Stomach (tissue), 9 donors: ENCODE measurements around the gene SLC31A1. TPM values are rescaled to one million over a fixed set of nuclear protein-coding genes. Genes with fewer than 3 reads are reported as not detected.
A peak's percentile ranks its signal among the peaks of the same experiment; 100 is the strongest.

Source experiments
- DNase-seq, 2 donors: peaks; one replicate each; pipeline versions ENCODE4 v3.0.0 to v3.0.0-alpha.2; 2013 to 2019
- H3K27ac ChIP-seq, 5 donors: fragments of 200-600 bp in 4 of 5; sonication (generic) in 4 of 5; one replicate each; pipeline ENCODE4 v1.5.1; 2013 to 2019; ENCODE audit warnings: mild to moderate bottlenecking in 1 of 5, moderate library complexity in 1 of 5
- H3K27me3 ChIP-seq, 3 donors: fragments of 200-600 bp; sonication (generic); one replicate each; pipeline ENCODE4 v1.5.1; 2017 to 2019; ENCODE audit warnings: mixed run types in 1 of 3
- H3K36me3 ChIP-seq, 4 donors: fragments of 200-600 bp; sonication (generic); 1 replicate in 3 of 4; 2 replicates in 1 of 4; pipeline ENCODE4 v1.5.1; 2016 to 2019
- H3K4me1 ChIP-seq, 4 donors: fragments of 200-600 bp; sonication (generic); one replicate each; pipeline ENCODE4 v1.5.1; 2016 to 2019
- H3K4me3 ChIP-seq, 4 donors: fragments of 200-600 bp; sonication (generic) in 3 of 4; one replicate each; pipeline ENCODE4 v1.5.1; 2016 to 2019; ENCODE audit warnings: mild to moderate bottlenecking in 1 of 4
- H3K9me3 ChIP-seq, 4 donors: fragments of 200-600 bp; sonication (generic); one replicate each; pipeline ENCODE4 v1.5.1; 2016 to 2019
- CTCF ChIP-seq, 7 experiments: fragments of 450-650 bp in 4 of 7; fragments of 200-600 bp in 3 of 7; sonication (generic) in 3 of 7; IDR thresholded peaks; one replicate each; pipeline ENCODE4 v1.5.1; 2016 to 2019; ENCODE audit warnings: antibody characterized with exemption in 7 of 7, control low read depth in 2 of 7, mild to moderate bottlenecking in 1 of 7
- EP300 ChIP-seq: sonication (generic); formaldehyde crosslinking; IDR thresholded peaks from one replicate; pipeline ENCODE4 v1.6.1; 2017; ENCODE audit warnings: antibody characterized with exemption
- POLR2A ChIP-seq, 4 donors: fragments of 450-650 bp; IDR thresholded peaks; one replicate each; pipeline ENCODE4 v1.6.1; 2016; ENCODE audit warnings: antibody characterized with exemption in 4 of 4, control low read depth in 2 of 4, mild to moderate bottlenecking in 1 of 4, moderate library complexity in 1 of 4
- POLR2AphosphoS5 ChIP-seq, 3 donors: sonication (generic); formaldehyde crosslinking; IDR thresholded peaks; one replicate each; pipeline ENCODE4 v1.6.1; 2016; ENCODE audit warnings: antibody characterized with exemption in 3 of 3
- WGBS, 5 donors: extraction: QIAGEN DNeasy Blood & Tissue Kit in 3 of 5; methylation state at CpG; one replicate each; pipeline versions ENCODE4 v1.1.5 to v1.1.7; 2013 to 2018; 5-methylcytosine and 5-hydroxymethylcytosine counted together
- intact Hi-C: fragments of 100-400 bp; cut with DNase I; formaldehyde crosslinking; loops from one replicate; pipeline ENCODE4 v1.15.1; 2023; ENCODE audit warnings: low total_unique reads
- polyA plus RNA-seq, 3 donors: library from polyadenylated mRNA; stranded (reverse); fragments of 200-250 nt; gene quantifications; one replicate each; pipeline ENCODE4 v1.2.3, GENCODE V29; 2013
- total RNA-seq, 5 donors: library from RNA; depleted of rRNA; stranded (reverse); fragments of >200 nt; gene quantifications; one replicate each; pipeline versions ENCODE4 v1.1.0 to v1.2.3, GENCODE V29; 2014 to 2016
- donor health status: healthy with polysubstance abuse.
- donor health status: Bipolar disorder and iron deficiency.
- donor health status: healthy.

SLC31A1 gene
- total and polyA plus RNA-seq, 8 donors, result 4.7 to 106 (median 12.2) TPM

- DNase-seq, result no peak
- no peaks in the 10 kb centered on the region for H3K27me3 ChIP-seq
- intact Hi-C loops, result no loop called here
- H3K4me1 ChIP-seq, result peaks cover 0 to 5% (median 0%) of the 10 kb centered on the region in 4 donors
- TF ChIP-seq POLR2AphosphoS5 (IDR thresholded peaks at IDR 0.05) (peak; percentile 5 to 42 (median 5)), EP300 (no peak)
- WGBS, 5 donors, result 87 to 94% (median 89%) methylated on average over 9 of the region's 9 CpGs
- no peaks in the 10 kb centered on the region for H3K9me3 ChIP-seq
- no peak overlapping the region for H3K4me3 ChIP-seq
- peak overlapping the region in 4 of 5 donors; percentile 16 to 59 (median 40) for H3K27ac ChIP-seq
- peaks cover 29 to 94% (median 92%) of the 10 kb centered on the region in 4 donors for H3K36me3 ChIP-seq
Measured at GRCh38 chr9:113187929-113188595, 33.3 kb upstream of the SLC31A1 start.

DNA sequence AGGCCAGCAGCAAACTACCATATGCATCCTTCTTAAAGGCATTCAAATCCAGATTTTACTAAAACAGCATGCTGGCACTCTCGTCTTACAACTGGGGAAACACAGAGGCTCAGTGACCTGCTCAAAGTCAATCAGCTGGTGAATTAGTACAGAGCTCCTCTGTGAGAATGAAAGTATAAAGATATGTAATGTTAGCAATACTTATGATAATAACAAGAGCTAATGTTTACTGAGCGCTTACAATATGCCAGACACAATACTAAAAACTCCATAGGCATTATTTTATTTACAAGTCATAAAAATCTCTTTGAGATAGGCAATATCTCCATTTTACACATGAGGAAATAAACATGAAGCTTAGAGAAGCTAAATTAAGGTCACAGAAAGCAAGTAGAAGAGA, 28.9 kb upstream of the SLC31A1 start:
- H3K27ac ChIP-seq, result no peak overlapping the region
- DNase-seq, result no peak
- H3K4me3 ChIP-seq, result no peak overlapping the region
- intact Hi-C loops, result no loop called here
- no peaks in the 10 kb centered on the region for H3K9me3 ChIP-seq
- TF ChIP-seq CTCF (IDR thresholded peaks at IDR 0.05) (no peak), EP300 (no peak), POLR2AphosphoS5 (IDR thresholded peaks at IDR 0.05) (no peak), POLR2A (IDR thresholded peaks at IDR 0.05) (no peak)
- peaks cover 0 to 5% (median 0%) of the 10 kb centered on the region in 4 donors for H3K4me1 ChIP-seq
- no peaks in the 10 kb centered on the region for H3K27me3 ChIP-seq
- 30 to 63% (median 34%) methylated on average over 2 of the region's 2 CpGs for WGBS, 5 donors
- H3K36me3 ChIP-seq, result peaks cover 25 to 92% (median 88%) of the 10 kb centered on the region in 4 donors

- intact Hi-C loops, result no loop called here
- Histone ChIP-seq H3K4me3 (no peak overlapping the region), H3K4me1 (no peaks in the 10 kb centered on the region), H3K27ac (no peak overlapping the region), H3K36me3 (peaks cover 31 to 100% (median 99%) of the 10 kb centered on the region in 4 donors), H3K27me3 (no peaks in the 10 kb centered on the region), H3K9me3 (no peaks in the 10 kb centered on the region)
- TF ChIP-seq EP300 (no peak), POLR2AphosphoS5 (IDR thresholded peaks at IDR 0.05) (no peak)
- WGBS, 5 donors, result 72 to 93% (median 87%) methylated on average over 4 of the region's 4 CpGs
- no peak for DNase-seq
Measured at GRCh38 chr9:113199683-113200329, 21.5 kb upstream of the SLC31A1 start.

- H3K36me3 ChIP-seq, result peaks cover 38 to 100% (median 98%) of the 10 kb centered on the region in 4 donors
- TF ChIP-seq POLR2AphosphoS5 (IDR thresholded peaks at IDR 0.05) (no peak), CTCF (IDR thresholded peaks at IDR 0.05) (no peak), EP300 (no peak), POLR2A (IDR thresholded peaks at IDR 0.05) (no peak)
- no peak overlapping the region for H3K4me3 ChIP-seq
- WGBS, 5 donors, result 82 to 95% (median 90%) methylated on average over 2 of the region's 2 CpGs
- intact Hi-C loops, result no loop called here
- H3K9me3 ChIP-seq, result no peaks in the 10 kb centered on the region
- no peak for DNase-seq
- no peak overlapping the region for H3K27ac ChIP-seq
- peaks cover 0 to 3% (median 0%) of the 10 kb centered on the region in 4 donors for H3K4me1 ChIP-seq
- H3K27me3 ChIP-seq, result no peaks in the 10 kb centered on the region
Measured at GRCh38 chr9:113205432-113205831, 15.9 kb upstream of the SLC31A1 start.

DNA sequence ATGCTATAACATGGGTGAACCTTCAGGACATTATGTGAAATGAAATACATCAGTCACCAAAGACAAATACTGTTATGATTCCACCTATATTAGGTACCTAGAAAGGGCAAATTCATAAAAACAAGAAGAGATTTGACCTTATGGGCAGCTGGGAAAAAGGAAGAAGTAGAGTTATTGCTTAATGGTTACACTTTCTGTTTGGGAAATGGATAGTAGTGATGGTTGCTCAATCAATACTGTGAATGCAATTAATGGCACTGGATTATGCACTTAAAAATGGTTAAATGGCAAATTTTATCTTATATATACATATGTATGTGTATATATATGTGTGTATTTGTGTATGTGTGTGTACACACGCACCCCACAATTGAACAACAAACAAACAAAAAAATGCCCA, 15.5 kb upstream of the SLC31A1 start:
- DNase-seq, result no peak
- H3K4me1 ChIP-seq, result peaks cover 0 to 3% (median 0%) of the 10 kb centered on the region in 4 donors
- 93 to 100% (median 100%) methylated on average over 1 of the region's 1 CpG for WGBS, 5 donors
- TF ChIP-seq POLR2A (IDR thresholded peaks at IDR 0.05) (no peak), EP300 (no peak), CTCF (IDR thresholded peaks at IDR 0.05) (no peak), POLR2AphosphoS5 (IDR thresholded peaks at IDR 0.05) (no peak)
- H3K9me3 ChIP-seq, result no peaks in the 10 kb centered on the region
- H3K36me3 ChIP-seq, result peaks cover 43 to 100% (median 98%) of the 10 kb centered on the region in 4 donors
- H3K27me3 ChIP-seq, result no peaks in the 10 kb centered on the region
- intact Hi-C loops, result no loop called here
- H3K4me3 ChIP-seq, result no peak overlapping the region
- H3K27ac ChIP-seq, result no peak overlapping the region
